Astrocyte of the hippocampus (primary cell): ENCODE results near the gene CABP7.

Source experiments
- DNase-seq: peaks from one replicate; pipeline ENCODE4 v3.0.0; 2011; ENCODE audit warnings: low read depth, low spot score

Gene CABP7

DNA sequence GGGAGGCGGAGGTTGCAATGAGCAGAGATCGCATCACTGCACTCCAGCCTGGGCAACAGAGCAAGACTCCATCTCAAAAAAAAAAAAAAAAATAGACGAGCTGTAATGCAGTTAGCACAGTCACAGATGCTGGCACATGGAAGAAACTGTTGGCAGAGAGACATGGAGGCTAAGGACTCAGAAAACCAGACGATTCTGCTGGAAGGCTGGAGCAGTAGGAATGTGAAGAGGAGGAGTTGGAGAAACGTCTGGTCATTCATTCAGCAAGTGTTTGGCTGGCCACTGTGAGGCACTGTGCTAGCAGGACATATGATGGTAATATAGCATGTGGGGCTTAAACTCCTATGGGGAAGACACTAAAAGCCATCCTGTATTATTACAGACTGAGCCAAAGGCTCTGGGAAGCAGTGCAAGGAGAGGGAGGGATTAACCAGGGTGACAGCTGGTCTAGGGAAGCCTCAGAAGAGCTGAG, 52.4 kb downstream of the CABP7 start:
- DNase-seq: peak; percentile 75

GRCh38 chr22:29773233-29773632, 53.4 kb downstream of the CABP7 start:
- peak; percentile 75 for DNase-seq

DNA sequence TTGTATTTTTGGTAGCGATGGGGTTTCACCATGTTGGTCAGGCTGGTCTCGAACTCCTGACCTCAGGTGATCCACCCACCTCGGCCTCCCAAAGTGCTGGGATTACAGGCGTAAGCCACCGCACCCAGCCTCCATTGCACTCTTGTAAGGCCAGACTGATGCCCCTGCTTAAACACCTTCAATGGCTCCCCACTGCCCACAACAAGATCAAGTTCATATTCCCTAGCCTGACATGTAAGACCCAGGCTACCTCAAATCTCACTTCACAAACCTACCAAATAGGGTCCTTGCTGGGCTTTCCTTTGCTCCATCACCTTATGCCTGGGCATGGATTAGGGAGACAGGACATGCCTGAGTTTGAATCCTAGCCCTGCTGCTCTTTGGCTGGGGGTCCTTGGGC, 60.4 kb downstream of the CABP7 start:
- no peak for DNase-seq

- DNase-seq: peak; percentile 96
Observed at GRCh38 chr22:29780748-29781676, 61.2 kb downstream of the CABP7 start.
